ENCODE measurements around the gene FADS3. TPM values are rescaled to one million over a fixed set of nuclear protein-coding genes. Genes with fewer than 3 reads are reported as not detected.

FADS3 gene
- total and polyA plus RNA-seq, 2 of the 13 experiments (the other 11 are each of a cell fraction or from before 2014, with no cell fraction given), result 13.4 to 23.2 TPM

DNA sequence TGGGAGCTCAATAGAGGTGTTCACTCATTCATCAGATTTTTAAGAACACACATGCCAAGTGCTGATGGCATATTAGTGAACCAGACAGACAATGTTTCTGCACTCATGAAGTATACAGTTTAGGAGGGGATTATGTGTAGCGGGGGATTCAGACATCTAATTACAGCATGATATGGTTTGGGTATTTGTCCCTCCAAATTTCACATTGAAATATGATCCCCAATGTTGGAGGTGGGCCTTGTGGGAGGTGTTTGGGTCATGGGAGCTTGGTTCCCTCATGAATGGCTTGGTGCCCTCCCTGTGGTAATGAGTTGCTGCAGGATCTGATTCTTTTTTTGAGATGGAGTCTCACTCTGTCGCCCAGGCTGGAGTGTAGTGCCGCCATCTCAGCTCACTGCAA, 34.9 kb upstream of the FADS3 start:
- no peak for TF ChIP-seq SSRP1 (CRISPR knock-in tag; IDR thresholded peaks at IDR 0.05)
- no peak for TF ChIP-seq ZNF136 (CRISPR knock-in tag; IDR thresholded peaks at IDR 0.05; ENCODE audit: low read depth)
- no peak for TF ChIP-seq ZBTB2 (CRISPR knock-in tag; IDR thresholded peaks at IDR 0.05; ENCODE audit: low read depth)
- no peak for TF ChIP-seq PAX8 (CRISPR knock-in tag; IDR thresholded peaks at IDR 0.05; ENCODE audit: borderline replicate concordance)
- TF ChIP-seq ZBTB7A (CRISPR knock-in tag; IDR thresholded peaks at IDR 0.05), result no peak
- TF ChIP-seq ZNF550 (CRISPR knock-in tag; IDR thresholded peaks at IDR 0.05; ENCODE audit: borderline replicate concordance), result no peak
- no peak for TF ChIP-seq FOXK1 (CRISPR knock-in tag; IDR thresholded peaks at IDR 0.05; ENCODE audit: borderline replicate concordance, low read depth)
- TF ChIP-seq ZFP37 (CRISPR knock-in tag; IDR thresholded peaks at IDR 0.05; ENCODE audit: borderline replicate concordance), result no peak
- TF ChIP-seq FOXK2 (IDR thresholded peaks at IDR 0.05), result no peak
- TF ChIP-seq SRY (CRISPR knock-in tag; IDR thresholded peaks at IDR 0.05), result no peak
- no peak for TF ChIP-seq ETS1 (CRISPR knock-in tag; IDR thresholded peaks at IDR 0.05)
- TF ChIP-seq CENPT (CRISPR knock-in tag; IDR thresholded peaks at IDR 0.05; ENCODE audit: low read depth), result no peak
- TF ChIP-seq, protein P1, sequence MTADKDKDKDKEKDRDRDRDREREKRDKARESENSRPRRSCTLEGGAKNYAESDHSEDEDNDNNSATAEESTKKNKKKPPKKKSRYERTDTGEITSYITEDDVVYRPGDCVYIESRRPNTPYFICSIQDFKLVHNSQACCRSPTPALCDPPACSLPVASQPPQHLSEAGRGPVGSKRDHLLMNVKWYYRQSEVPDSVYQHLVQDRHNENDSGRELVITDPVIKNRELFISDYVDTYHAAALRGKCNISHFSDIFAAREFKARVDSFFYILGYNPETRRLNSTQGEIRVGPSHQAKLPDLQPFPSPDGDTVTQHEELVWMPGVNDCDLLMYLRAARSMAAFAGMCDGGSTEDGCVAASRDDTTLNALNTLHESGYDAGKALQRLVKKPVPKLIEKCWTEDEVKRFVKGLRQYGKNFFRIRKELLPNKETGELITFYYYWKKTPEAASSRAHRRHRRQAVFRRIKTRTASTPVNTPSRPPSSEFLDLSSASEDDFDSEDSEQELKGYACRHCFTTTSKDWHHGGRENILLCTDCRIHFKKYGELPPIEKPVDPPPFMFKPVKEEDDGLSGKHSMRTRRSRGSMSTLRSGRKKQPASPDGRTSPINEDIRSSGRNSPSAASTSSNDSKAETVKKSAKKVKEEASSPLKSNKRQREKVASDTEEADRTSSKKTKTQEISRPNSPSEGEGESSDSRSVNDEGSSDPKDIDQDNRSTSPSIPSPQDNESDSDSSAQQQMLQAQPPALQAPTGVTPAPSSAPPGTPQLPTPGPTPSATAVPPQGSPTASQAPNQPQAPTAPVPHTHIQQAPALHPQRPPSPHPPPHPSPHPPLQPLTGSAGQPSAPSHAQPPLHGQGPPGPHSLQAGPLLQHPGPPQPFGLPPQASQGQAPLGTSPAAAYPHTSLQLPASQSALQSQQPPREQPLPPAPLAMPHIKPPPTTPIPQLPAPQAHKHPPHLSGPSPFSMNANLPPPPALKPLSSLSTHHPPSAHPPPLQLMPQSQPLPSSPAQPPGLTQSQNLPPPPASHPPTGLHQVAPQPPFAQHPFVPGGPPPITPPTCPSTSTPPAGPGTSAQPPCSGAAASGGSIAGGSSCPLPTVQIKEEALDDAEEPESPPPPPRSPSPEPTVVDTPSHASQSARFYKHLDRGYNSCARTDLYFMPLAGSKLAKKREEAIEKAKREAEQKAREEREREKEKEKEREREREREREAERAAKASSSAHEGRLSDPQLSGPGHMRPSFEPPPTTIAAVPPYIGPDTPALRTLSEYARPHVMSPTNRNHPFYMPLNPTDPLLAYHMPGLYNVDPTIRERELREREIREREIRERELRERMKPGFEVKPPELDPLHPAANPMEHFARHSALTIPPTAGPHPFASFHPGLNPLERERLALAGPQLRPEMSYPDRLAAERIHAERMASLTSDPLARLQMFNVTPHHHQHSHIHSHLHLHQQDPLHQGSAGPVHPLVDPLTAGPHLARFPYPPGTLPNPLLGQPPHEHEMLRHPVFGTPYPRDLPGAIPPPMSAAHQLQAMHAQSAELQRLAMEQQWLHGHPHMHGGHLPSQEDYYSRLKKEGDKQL (CRISPR knock-in tag; IDR thresholded peaks at IDR 0.05; ENCODE audit: low read depth), result no peak
- TF ChIP-seq ZNF768 (CRISPR knock-in tag; IDR thresholded peaks at IDR 0.05), result no peak
- no peak for TF ChIP-seq SP4 (CRISPR knock-in tag; IDR thresholded peaks at IDR 0.05)
- no peak for TF ChIP-seq ESRRA (CRISPR knock-in tag; IDR thresholded peaks at IDR 0.05; ENCODE audit: low read depth)
- no peak for TF ChIP-seq ZNF839 (CRISPR knock-in tag; IDR thresholded peaks at IDR 0.05; ENCODE audit: borderline replicate concordance)
- TF ChIP-seq ZFAT (CRISPR knock-in tag; conservative IDR thresholded peaks at IDR 0.05), result no peak
- TF ChIP-seq CCAR2 (optimal IDR thresholded peaks at IDR 0.05; ENCODE audit: low read depth, low read length), result no peak
- in situ Hi-C loops (cut with HindIII; ENCODE audit: extremely low pct_ligation_motif_present, low pct_unique_long_range_greater_than_20kb), result no loop called here
- Histone ChIP-seq H3K9me3 (ENCODE audit: low read length) (no peaks in the 10 kb centered on the region), H3K9ac (ENCODE audit: insufficient read depth, low read depth, low read length) (no peak overlapping the region), H3K27me3 (ENCODE audit: control insufficient read depth in 1 of 2, insufficient read depth in 2 of 2, low read length in 2 of 2) (peaks cover 0 to 4% of the 10 kb centered on the region in 2 experiments; a peak in 2 of 5 replicates), H3K4me2 (ENCODE audit: low read depth, low read length) (no peak overlapping the region), H2AFZ (ENCODE audit: low read length) (no peak overlapping the region), H3K27ac (ENCODE audit: extremely low read length, insufficient read depth, low read length) (no peak overlapping the region), H3K79me2 (ENCODE audit: insufficient read depth, low read length) (no peaks in the 10 kb centered on the region), H3K36me3 (replicated peaks in 1 of 2; ENCODE audit: control insufficient read depth in 1 of 2, insufficient read depth in 2 of 2, low read length in 2 of 2) (no peaks in the 10 kb centered on the region), H4K20me1 (ENCODE audit: insufficient read depth, low read length) (no peaks in the 10 kb centered on the region), H3K4me1 (ENCODE audit: insufficient read depth, low read length) (peaks cover 37% of the 10 kb centered on the region), H3K4me3 (replicated peaks in 1 of 3; ENCODE audit: insufficient read depth in 1 of 3, low read depth in 2 of 3, low read length in 3 of 3) (no peak overlapping the region)
- no TSS peak for BruUV-seq (replicated peaks)
- ATAC-seq (no peak), FAIRE-seq (no peak), DNase-seq (ENCODE audit: low spot score) (no peak)
- CTCF ChIA-PET (ENCODE audit: low intra/inter-chr PET ratio, low total read pairs), result no interaction called here
- WGBS (ENCODE audit: low lambda C conversion rate), result 68% methylated on average over 3 of the region's 3 CpGs
- intact Hi-C loops (cut with micrococcal nuclease; ENCODE audit: unreplicated experiment), result no loop called here
- POLR2A ChIA-PET, result interaction anchor here (0.6 kb wide), 2 partner anchors 11 to 16 kb away, joined by 4 to 6 read pairs; no protein-coding TSS in a partner anchor
